Naive thymus-derived CD8-positive, alpha-beta T cell (primary cell): Measurements from ENCODE around the gene BICC1. TPM values are rescaled to one million over a fixed set of nuclear protein-coding genes. Genes with fewer than 3 reads are reported as not detected.

ENCODE experiments used
- ATAC-seq, 2 donors: fragments of 150-1000 bp; cut with Tn5 transposase in 1 of 2; sonication (Bioruptor Pico), chemical (Tn5 transposase) in 1 of 2; 1 replicate in 1 of 2; 2 replicates in 1 of 2; pipeline ENCODE4 v1.10.0; 2021; ENCODE audit warnings: mild to moderate bottlenecking in 2 of 2, moderate library complexity in 2 of 2
- POLR2A ChIA-PET: fragments of 350-600 bp; sonication (Branson Sonifier 250); formaldehyde crosslinking; loops from one replicate; lab custom pipeline; 2021; ENCODE audit warnings: antibody characterized with exemption; lab: Charles Lee
- DNase-seq, 10 donors: peaks; one replicate each; pipeline versions ENCODE4 v3.0.0 to v3.0.0-alpha.2; 2020 to 2022
- H3K27ac Mint-ChIP-seq, 10 donors: one replicate each; pipeline ENCODE4 v1.8.0; 2020 to 2022; ENCODE audit warnings: mild to moderate bottlenecking in 10 of 10, mixed read lengths in 10 of 10, moderate library complexity in 4 of 10, inconsistent platforms in 1 of 10
- H3K27me3 Mint-ChIP-seq, 5 donors: one replicate each; pipeline ENCODE4 v1.8.0; 2021 to 2022; ENCODE audit warnings: mixed read lengths in 5 of 5
- H3K36me3 Mint-ChIP-seq, 3 donors: one replicate each; pipeline ENCODE4 v1.8.0; 2020 to 2022; ENCODE audit warnings: mixed read lengths in 3 of 3, mild to moderate bottlenecking in 2 of 3, inconsistent platforms in 1 of 3
- H3K4me1 Mint-ChIP-seq, 4 donors: one replicate each; pipeline ENCODE4 v1.8.0; 2021 to 2022; ENCODE audit warnings: mixed read lengths in 4 of 4
- H3K4me3 Mint-ChIP-seq, 10 donors: one replicate each; pipeline ENCODE4 v1.8.0; 2020 to 2022; ENCODE audit warnings: mild to moderate bottlenecking in 10 of 10, mixed read lengths in 10 of 10, moderate library complexity in 6 of 10, inconsistent platforms in 1 of 10
- H3K9me3 Mint-ChIP-seq, 9 donors: one replicate each; pipeline ENCODE4 v1.8.0; 2020 to 2022; ENCODE audit warnings: mixed read lengths in 9 of 9, mild to moderate bottlenecking in 3 of 9, inconsistent platforms in 1 of 9, moderate library complexity in 1 of 9
- polyA plus RNA-seq, 3 donors: library from polyadenylated mRNA; unstranded; fragments of 300-500 nt; fragmentation: Illumina TruSeq; gene quantifications; one replicate each; pipeline ENCODE4 v1.2.3, GENCODE V29; 2021
- total RNA-seq, 8 experiments: library from RNA in 2 of 8; stranded (reverse) in 2 of 8; gene quantifications; one replicate each; pipeline ENCODE4 v1.2.3 and lab custom pipeline; 2021 to 2026

The BICC1 gene
- total and polyA plus RNA-seq, 5 experiments from 2014 or later = not detected

- H3K27ac Mint-ChIP-seq = no peak overlapping the region
- no peak for DNase-seq
- peaks cover 17 to 84% (median 34%) of the 10 kb centered on the region in 5 donors for H3K27me3 Mint-ChIP-seq
- H3K9me3 Mint-ChIP-seq = no peaks in the 10 kb centered on the region
- H3K4me1 Mint-ChIP-seq = peaks cover 0 to 7% (median 0%) of the 10 kb centered on the region in 4 donors
- POLR2A ChIA-PET = interaction anchor here (0.8 kb wide), 1 partner anchor 11 kb away, joined by 7 read pairs; no protein-coding TSS in a partner anchor
- no peak overlapping the region for H3K4me3 Mint-ChIP-seq
- no peak for ATAC-seq
- H3K36me3 Mint-ChIP-seq = no peaks in the 10 kb centered on the region
Observed at GRCh38 chr10:58518775-58519174, 6.1 kb downstream of the BICC1 start.

GRCh38 chr10:58529077-58529728, 16.5 kb downstream of the BICC1 start:
- DNase-seq (no peak), ATAC-seq (no peak)
- Mint-ChIP-seq H3K27ac (no peak overlapping the region), H3K9me3 (peaks cover 0 to 10% (median 4%) of the 10 kb centered on the region in 9 donors), H3K4me3 (no peak overlapping the region), H3K4me1 (no peaks in the 10 kb centered on the region), H3K27me3 (peaks cover 0 to 15% (median 3%) of the 10 kb centered on the region in 5 donors), H3K36me3 (no peaks in the 10 kb centered on the region)
- POLR2A ChIA-PET = no interaction called here

DNA sequence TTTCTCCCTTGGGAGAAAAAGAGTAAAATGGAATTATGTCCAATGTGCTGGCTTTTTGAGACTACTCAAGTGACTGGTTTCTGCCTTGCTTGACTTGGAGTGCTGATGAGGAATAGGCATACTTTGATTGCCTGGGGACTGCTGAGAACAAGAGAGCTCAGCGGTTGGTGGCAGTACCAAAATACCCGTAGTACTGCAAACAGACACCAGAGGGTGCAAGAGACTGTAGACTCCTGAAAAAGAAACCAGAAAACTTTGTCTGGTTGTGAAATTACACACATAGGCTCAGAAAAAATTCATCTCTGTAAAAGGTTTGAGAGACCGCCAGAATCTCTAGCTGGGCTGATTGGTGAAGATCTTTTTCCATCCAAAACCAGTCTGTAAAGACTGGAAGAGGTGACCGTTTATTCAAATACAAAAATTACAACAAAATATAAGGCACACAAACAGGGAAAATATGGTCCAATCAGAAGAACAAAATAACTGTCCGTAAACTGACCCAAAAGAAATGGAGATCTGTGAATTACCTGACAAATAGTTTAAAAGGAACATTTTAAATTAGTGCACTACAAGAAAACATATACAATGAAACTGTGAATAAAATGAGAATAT, 18.5 kb downstream of the BICC1 start:
- Mint-ChIP-seq H3K27ac (no peak overlapping the region), H3K4me3 (no peak overlapping the region), H3K27me3 (peaks cover 2 to 24% (median 4%) of the 10 kb centered on the region in 5 donors), H3K4me1 (no peaks in the 10 kb centered on the region), H3K36me3 (peaks cover 0 to 10% (median 2%) of the 10 kb centered on the region in 3 donors), H3K9me3 (peaks cover 2 to 26% (median 13%) of the 10 kb centered on the region in 9 donors)
- peak in 9 of 10 donors; percentile 4 to 63 (median 30) for DNase-seq
- ATAC-seq = peak in 1 of 2 donors; percentile 56
- POLR2A ChIA-PET = no interaction called here

DNA sequence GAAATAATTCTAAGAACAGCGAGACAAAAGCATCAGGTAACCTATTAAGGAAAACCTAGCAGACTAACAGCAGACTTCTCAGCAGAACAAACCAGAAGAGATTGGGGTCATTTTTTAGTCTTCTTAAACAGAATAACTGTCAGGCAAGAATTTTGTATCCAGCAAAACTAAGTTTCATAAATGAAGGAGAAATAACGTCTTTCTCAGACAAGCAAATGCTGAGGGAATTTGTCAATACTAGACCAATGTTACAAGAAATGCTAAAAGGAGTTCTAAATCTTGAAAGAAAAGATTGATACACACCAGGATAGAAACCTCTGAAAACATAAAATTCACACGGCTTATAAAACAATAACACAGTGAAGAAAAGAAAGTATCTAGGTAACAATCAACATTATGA, 22.6 kb downstream of the BICC1 start:
- no peak for ATAC-seq
- Mint-ChIP-seq H3K36me3 (peaks cover 0 to 14% (median 2%) of the 10 kb centered on the region in 3 donors), H3K27me3 (peaks cover 2 to 46% (median 12%) of the 10 kb centered on the region in 5 donors), H3K4me1 (no peaks in the 10 kb centered on the region), H3K4me3 (no peak overlapping the region), H3K27ac (no peak overlapping the region), H3K9me3 (peaks cover 2 to 43% (median 23%) of the 10 kb centered on the region in 9 donors)
- DNase-seq = no peak
- POLR2A ChIA-PET = no interaction called here

DNA sequence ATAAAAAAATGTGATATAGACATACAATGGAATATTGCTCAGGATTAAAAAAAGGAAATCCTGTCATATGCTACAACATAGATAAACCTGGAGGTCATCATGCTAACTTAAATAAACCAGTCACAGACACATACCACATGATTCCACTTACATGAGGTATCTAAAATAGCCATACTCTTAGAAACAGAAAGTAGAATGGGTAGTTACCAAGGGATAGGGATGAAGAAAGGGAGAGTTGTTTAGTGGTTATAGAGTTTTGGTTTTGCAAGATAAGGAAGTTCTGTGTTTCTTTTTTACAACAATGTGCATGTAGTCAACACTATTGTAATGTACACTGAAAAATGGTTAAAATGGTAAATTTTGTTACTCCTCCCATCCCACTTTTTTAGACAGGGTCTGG, 30.5 kb downstream of the BICC1 start:
- Mint-ChIP-seq H3K27ac (no peak overlapping the region), H3K9me3 (peaks cover 0 to 13% (median 0%) of the 10 kb centered on the region in 9 donors), H3K4me1 (no peaks in the 10 kb centered on the region), H3K27me3 (peaks cover 0 to 11% (median 3%) of the 10 kb centered on the region in 5 donors), H3K4me3 (no peak overlapping the region), H3K36me3 (no peaks in the 10 kb centered on the region)
- ATAC-seq = no peak
- POLR2A ChIA-PET = no interaction called here
- DNase-seq = no peak

GRCh38 chr10:58544135-58544534, 31.5 kb downstream of the BICC1 start:
- POLR2A ChIA-PET = no interaction called here
- peaks cover 0 to 5% (median 2%) of the 10 kb centered on the region in 5 donors for H3K27me3 Mint-ChIP-seq
- no peaks in the 10 kb centered on the region for H3K4me1 Mint-ChIP-seq
- no peak for ATAC-seq
- H3K9me3 Mint-ChIP-seq = peaks cover 0 to 3% (median 0%) of the 10 kb centered on the region in 9 donors
- no peak overlapping the region for H3K27ac Mint-ChIP-seq
- H3K4me3 Mint-ChIP-seq = no peak overlapping the region
- DNase-seq = no peak
- H3K36me3 Mint-ChIP-seq = no peaks in the 10 kb centered on the region

DNA sequence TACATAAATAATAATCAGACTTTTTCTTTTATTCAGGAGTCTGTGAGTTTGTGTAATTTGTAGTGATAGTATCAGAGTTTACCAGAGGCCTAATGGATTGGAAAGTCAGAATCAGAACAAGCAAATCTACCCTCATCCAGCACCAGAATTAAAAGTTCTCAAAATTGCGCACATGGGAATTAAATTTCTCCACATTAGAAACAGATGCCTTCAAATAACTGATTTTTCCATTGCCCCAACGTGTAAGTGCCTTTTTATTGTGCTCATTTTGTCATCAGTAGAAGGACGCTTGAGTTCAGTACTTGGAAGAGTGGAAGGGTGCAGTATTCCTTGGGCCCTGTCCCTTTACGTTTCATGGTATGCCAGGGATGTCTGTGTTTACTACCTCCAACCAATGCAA, 32.8 kb downstream of the BICC1 start:
- no peaks in the 10 kb centered on the region for H3K36me3 Mint-ChIP-seq
- no peak overlapping the region for H3K27ac Mint-ChIP-seq
- H3K27me3 Mint-ChIP-seq = peaks cover 0 to 3% (median 2%) of the 10 kb centered on the region in 5 donors
- POLR2A ChIA-PET = no interaction called here
- H3K4me3 Mint-ChIP-seq = no peak overlapping the region
- H3K9me3 Mint-ChIP-seq = no peaks in the 10 kb centered on the region
- no peaks in the 10 kb centered on the region for H3K4me1 Mint-ChIP-seq
- no peak for DNase-seq
- no peak for ATAC-seq

GRCh38 chr10:58546137-58546536, 33.5 kb downstream of the BICC1 start:
- POLR2A ChIA-PET = no interaction called here
- no peak for DNase-seq
- H3K27me3 Mint-ChIP-seq = peaks cover 0 to 3% (median 2%) of the 10 kb centered on the region in 5 donors
- no peaks in the 10 kb centered on the region for H3K9me3 Mint-ChIP-seq
- no peak for ATAC-seq
- no peak overlapping the region for H3K4me3 Mint-ChIP-seq
- H3K27ac Mint-ChIP-seq = no peak overlapping the region
- no peaks in the 10 kb centered on the region for H3K36me3 Mint-ChIP-seq
- H3K4me1 Mint-ChIP-seq = no peaks in the 10 kb centered on the region

- Mint-ChIP-seq H3K4me1 (no peaks in the 10 kb centered on the region), H3K36me3 (no peaks in the 10 kb centered on the region), H3K27ac (no peak overlapping the region), H3K27me3 (peaks cover 0 to 3% (median 2%) of the 10 kb centered on the region in 5 donors), H3K4me3 (no peak overlapping the region), H3K9me3 (no peaks in the 10 kb centered on the region)
- DNase-seq (no peak), ATAC-seq (no peak)
- POLR2A ChIA-PET = no interaction called here
Observed at GRCh38 chr10:58546722-58547445, 34.2 kb downstream of the BICC1 start.

- Mint-ChIP-seq H3K27ac (no peak overlapping the region), H3K9me3 (peaks cover 0 to 1% (median 0%) of the 10 kb centered on the region in 9 donors), H3K4me3 (no peak overlapping the region), H3K4me1 (no peaks in the 10 kb centered on the region), H3K27me3 (peaks cover 0 to 4% (median 3%) of the 10 kb centered on the region in 5 donors), H3K36me3 (no peaks in the 10 kb centered on the region)
- ATAC-seq (no peak), DNase-seq (no peak)
- POLR2A ChIA-PET = no interaction called here
Observed at GRCh38 chr10:58547963-58548362, 35.3 kb downstream of the BICC1 start.

GRCh38 chr10:58554316-58554715, 41.6 kb downstream of the BICC1 start:
- H3K9me3 Mint-ChIP-seq = peaks cover 3 to 19% (median 13%) of the 10 kb centered on the region in 9 donors
- no peak overlapping the region for H3K27ac Mint-ChIP-seq
- H3K36me3 Mint-ChIP-seq = peaks cover 0 to 15% (median 0%) of the 10 kb centered on the region in 3 donors
- POLR2A ChIA-PET = no interaction called here
- H3K4me3 Mint-ChIP-seq = no peak overlapping the region
- H3K4me1 Mint-ChIP-seq = no peaks in the 10 kb centered on the region
- DNase-seq (no peak), ATAC-seq (no peak)
- peaks cover 0 to 5% (median 0%) of the 10 kb centered on the region in 5 donors for H3K27me3 Mint-ChIP-seq

DNA sequence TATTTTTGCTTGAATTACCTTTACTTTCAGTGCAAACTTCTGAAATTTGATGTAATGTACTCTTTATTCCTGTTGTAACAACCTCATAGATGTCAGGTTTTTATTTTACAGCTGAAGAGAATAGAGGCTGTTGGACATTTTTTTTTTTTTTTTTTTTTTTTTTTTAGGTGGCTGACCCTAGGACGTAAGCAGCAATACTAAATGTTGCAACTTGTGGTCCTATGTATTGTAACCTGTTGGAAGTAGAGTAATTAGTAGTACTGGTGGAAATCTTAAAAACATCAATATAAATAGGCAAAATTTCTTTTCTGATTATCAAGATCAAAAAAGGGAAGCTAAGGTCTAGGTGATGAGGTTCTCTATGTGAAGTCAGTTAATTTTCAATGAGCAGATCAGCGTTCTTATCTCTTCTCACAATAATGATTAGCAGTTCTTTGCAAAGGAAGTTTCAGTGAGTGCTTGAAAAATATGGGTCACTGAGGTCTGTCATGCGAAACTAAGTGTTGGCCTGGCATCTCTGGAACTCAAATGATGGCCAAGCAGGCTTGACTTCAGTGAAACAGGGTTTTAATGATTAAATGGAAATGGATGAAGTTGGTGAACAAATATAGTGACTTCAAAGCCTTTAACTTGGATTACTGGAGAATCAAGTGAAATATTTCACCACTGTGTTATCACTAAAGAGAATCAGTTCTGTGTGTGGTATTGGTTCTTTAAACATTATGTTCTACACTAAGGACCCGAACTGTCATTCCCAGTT, 42.7 kb downstream of the BICC1 start:
- no peak overlapping the region for H3K4me3 Mint-ChIP-seq
- peaks cover 0 to 15% (median 0%) of the 10 kb centered on the region in 3 donors for H3K36me3 Mint-ChIP-seq
- ATAC-seq (no peak), DNase-seq (no peak)
- no peak overlapping the region for H3K27ac Mint-ChIP-seq
- H3K27me3 Mint-ChIP-seq = peaks cover 0 to 12% (median 0%) of the 10 kb centered on the region in 5 donors
- no peaks in the 10 kb centered on the region for H3K4me1 Mint-ChIP-seq
- peaks cover 5 to 29% (median 23%) of the 10 kb centered on the region in 9 donors for H3K9me3 Mint-ChIP-seq
- POLR2A ChIA-PET = no interaction called here
